Sigmoid colon (tissue), 7 donors: Measurements from ENCODE around the gene DHPS. TPM values are rescaled to one million over a fixed set of nuclear protein-coding genes. Genes with fewer than 3 reads are reported as not detected.
"Not testable (repeated sequence)": the region's sequence is repeated elsewhere in the genome, so short reads cannot be mapped to it uniquely, and the experiment has no call there.

Source experiments
- DNase-seq: peaks from one replicate; pipeline ENCODE4 v3.0.0-alpha.2; 2019
- H3K27ac ChIP-seq, 4 donors: fragments of 200-600 bp; sonication (generic); one replicate each; pipeline ENCODE4 v1.5.1; 2016 to 2019; ENCODE audit warnings: mild to moderate bottlenecking in 1 of 4
- H3K27me3 ChIP-seq, 3 donors: fragments of 200-600 bp; sonication (generic); one replicate each; pipeline ENCODE4 v1.5.1; 2019; ENCODE audit warnings: mild to moderate bottlenecking in 1 of 3
- H3K36me3 ChIP-seq, 4 donors: fragments of 200-600 bp; sonication (generic); one replicate each; pipeline ENCODE4 v1.5.1; 2016 to 2019
- H3K4me1 ChIP-seq, 4 donors: fragments of 200-600 bp; sonication (generic); one replicate each; pipeline ENCODE4 v1.5.1; 2017 to 2019
- H3K4me3 ChIP-seq, 4 donors: fragments of 200-600 bp; sonication (generic); one replicate each; pipeline ENCODE4 v1.5.1; 2017 to 2019; ENCODE audit warnings: mild to moderate bottlenecking in 2 of 4, moderate library complexity in 1 of 4
- H3K9me3 ChIP-seq, 4 donors: fragments of 200-600 bp in 3 of 4; sonication (generic) in 3 of 4; one replicate each; pipeline versions ENCODE4 v1.5.1 to v1.6.1; 2013 to 2019
- CTCF ChIP-seq, 4 experiments: fragments of 450-650 bp in 3 of 4; fragments of 200-600 bp in 1 of 4; IDR thresholded peaks; one replicate each; pipeline ENCODE4 v1.5.1; 2016 to 2019; ENCODE audit warnings: antibody characterized with exemption in 4 of 4, mild to moderate bottlenecking in 3 of 4, moderate library complexity in 2 of 4
- EP300 ChIP-seq, 4 donors: sonication (generic); formaldehyde crosslinking; IDR thresholded peaks; one replicate each; pipeline ENCODE4 v1.6.1; 2017; ENCODE audit warnings: antibody characterized with exemption in 4 of 4
- POLR2A ChIP-seq, 2 donors: fragments of 450-650 bp; IDR thresholded peaks; one replicate each; pipeline ENCODE4 v1.6.1; 2016; ENCODE audit warnings: antibody characterized with exemption in 2 of 2, mild to moderate bottlenecking in 2 of 2, moderate library complexity in 2 of 2
- POLR2AphosphoS5 ChIP-seq, 4 donors: sonication (generic); formaldehyde crosslinking; IDR thresholded peaks; one replicate each; pipeline ENCODE4 v1.6.1; 2017; ENCODE audit warnings: antibody characterized with exemption in 4 of 4
- WGBS, 2 donors: extraction: QIAGEN DNeasy Blood & Tissue Kit; methylation state at CpG; one replicate each; pipeline ENCODE4 v1.1.7; 2013; 5-methylcytosine and 5-hydroxymethylcytosine counted together
- intact Hi-C: fragments of 100-400 bp; cut with DNase I; formaldehyde crosslinking; loops from one replicate; pipeline ENCODE4 v1.15.1; 2023
- polyA plus RNA-seq, 3 donors: library from polyadenylated mRNA; stranded (reverse); fragments of 200-250 nt; gene quantifications; one replicate each; pipeline ENCODE4 v1.2.3, GENCODE V29; 2013
- total RNA-seq, 4 donors: library from RNA; depleted of rRNA; stranded (reverse); fragments of >200 nt; gene quantifications; one replicate each; pipeline ENCODE4 v1.1.0, GENCODE V29; 2016
- donor health status: healthy with polysubstance abuse.
- donor health status: Bipolar disorder and iron deficiency.
- donor health status: healthy.

Gene DHPS
- total and polyA plus RNA-seq, 7 donors = 60.3 to 160 (median 105) TPM

DNA sequence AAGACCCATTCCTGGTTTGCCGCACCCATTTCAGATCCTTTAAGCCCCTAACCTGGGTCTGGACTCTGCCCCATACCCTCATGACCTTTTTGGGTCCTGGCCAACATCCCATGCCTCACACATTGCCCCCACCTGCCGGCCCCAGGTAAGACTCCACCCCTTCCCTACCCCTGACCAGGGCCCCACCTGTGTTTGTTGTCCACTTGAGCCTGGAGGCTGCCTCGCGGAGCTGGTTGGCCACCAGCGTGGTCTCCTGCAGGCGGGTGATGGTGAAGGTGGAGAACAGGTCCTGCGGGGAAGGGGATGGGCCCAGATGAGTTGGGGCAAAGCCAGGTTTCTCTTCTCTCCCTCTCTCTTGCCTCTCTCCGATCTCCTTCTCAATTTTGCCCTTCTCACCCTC lies 34.6 kb downstream of the DHPS start:
- peak overlapping the region in 1 of 4 donors; percentile 46 for H3K4me3 ChIP-seq
- TF ChIP-seq POLR2AphosphoS5 (IDR thresholded peaks at IDR 0.05) (no peak), EP300 (IDR thresholded peaks at IDR 0.05) (no peak), POLR2A (IDR thresholded peaks at IDR 0.05) (no peak), CTCF (IDR thresholded peaks at IDR 0.05) (no peak)
- 42 to 76% methylated on average over 8 of the region's 8 CpGs for WGBS, 2 donors
- no peak for DNase-seq
- intact Hi-C loops = no loop called here
- H3K9me3 ChIP-seq = no peaks in the 10 kb centered on the region
- H3K27me3 ChIP-seq = no peaks in the 10 kb centered on the region
- H3K36me3 ChIP-seq = no peaks in the 10 kb centered on the region
- H3K4me1 ChIP-seq = peaks cover 0 to 17% (median 15%) of the 10 kb centered on the region in 4 donors
- peak overlapping the region in 2 of 4 donors; percentile 1 to 11 for H3K27ac ChIP-seq

- no peaks in the 10 kb centered on the region for H3K27me3 ChIP-seq
- TF ChIP-seq POLR2AphosphoS5 (IDR thresholded peaks at IDR 0.05) (no peak), POLR2A (IDR thresholded peaks at IDR 0.05) (no peak), EP300 (IDR thresholded peaks at IDR 0.05) (no peak), CTCF (IDR thresholded peaks at IDR 0.05) (no peak)
- 87 to 94% methylated on average over 10 of the region's 10 CpGs for WGBS, 2 donors
- no peak overlapping the region for H3K4me3 ChIP-seq
- H3K9me3 ChIP-seq = no peaks in the 10 kb centered on the region
- H3K36me3 ChIP-seq = no peaks in the 10 kb centered on the region
- no peak for DNase-seq
- H3K27ac ChIP-seq = no peak overlapping the region
- peaks cover 0 to 17% (median 15%) of the 10 kb centered on the region in 4 donors for H3K4me1 ChIP-seq
- intact Hi-C loops = no loop called here
These were observed 35.1 kb downstream of the DHPS start for GRCh38 chr19:12646551-12646950.

DNA sequence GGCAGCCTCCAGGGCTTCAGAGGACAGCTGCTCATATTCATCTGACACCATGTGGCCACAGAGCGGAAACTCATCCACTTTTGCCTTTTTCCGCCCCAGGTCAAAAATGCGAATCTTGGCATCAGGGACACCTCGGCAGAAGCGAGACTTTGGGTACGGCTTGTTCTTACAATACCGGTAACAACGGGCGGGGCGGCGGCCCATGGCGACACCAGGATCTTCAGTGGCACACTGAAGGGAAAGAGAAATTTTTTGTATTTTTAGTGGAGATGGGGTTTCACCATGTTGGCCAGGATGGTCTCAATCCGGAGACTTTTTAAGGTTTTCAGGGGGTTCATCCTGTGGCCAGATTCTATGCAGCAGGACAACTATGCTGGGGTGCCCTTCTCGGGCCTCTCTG lies 38.0 kb downstream of the DHPS start:
- H3K36me3 ChIP-seq, H3K27me3 ChIP-seq, DNase-seq, H3K4me3 ChIP-seq, H3K9me3 ChIP-seq, H3K27ac ChIP-seq, intact Hi-C loops: not testable (repeated sequence)
- peaks cover 0 to 28% (median 26%) of the 10 kb centered on the region in 4 donors for H3K4me1 ChIP-seq
- WGBS, 2 donors = 96 to 97% methylated on average over 14 of the region's 14 CpGs

GRCh38 chr19:12642506-12642905 lies 39.2 kb downstream of the DHPS start:
- H3K27me3 ChIP-seq = no peaks in the 10 kb centered on the region
- no peaks in the 10 kb centered on the region for H3K36me3 ChIP-seq
- no peak for DNase-seq
- WGBS, 2 donors = 95 to 96% methylated on average over 26 of the region's 26 CpGs
- peaks cover 0 to 15% (median 15%) of the 10 kb centered on the region in 4 donors for H3K4me1 ChIP-seq
- no peaks in the 10 kb centered on the region for H3K9me3 ChIP-seq
- no peak overlapping the region for H3K27ac ChIP-seq
- no peak overlapping the region for H3K4me3 ChIP-seq
- TF ChIP-seq POLR2AphosphoS5 (IDR thresholded peaks at IDR 0.05) (no peak), CTCF (IDR thresholded peaks at IDR 0.05) (no peak), EP300 (IDR thresholded peaks at IDR 0.05) (no peak), POLR2A (IDR thresholded peaks at IDR 0.05) (no peak)
- intact Hi-C loops = no loop called here

DNA sequence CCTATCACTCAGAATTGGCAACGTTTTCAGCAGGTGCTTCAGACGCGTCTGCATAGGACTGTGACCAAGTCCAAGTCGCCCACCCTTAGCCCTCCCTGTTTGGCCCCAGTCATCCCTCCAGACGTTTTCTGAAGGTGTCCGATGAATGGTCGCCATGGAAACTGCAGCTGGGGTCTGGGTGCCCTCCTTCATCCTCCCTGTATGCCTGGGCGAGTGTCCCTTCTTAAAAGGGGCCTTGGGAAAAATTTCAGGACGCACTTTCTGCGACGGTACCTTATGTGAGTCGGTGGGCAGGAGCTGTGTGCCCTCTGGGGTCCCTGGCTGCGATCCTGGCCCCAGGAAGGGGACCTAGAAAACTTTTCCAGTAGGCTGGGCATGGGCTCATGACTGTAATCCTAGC lies 40.2 kb downstream of the DHPS start:
- TF ChIP-seq CTCF (IDR thresholded peaks at IDR 0.05) (no peak), POLR2AphosphoS5 (IDR thresholded peaks at IDR 0.05) (no peak), POLR2A (IDR thresholded peaks at IDR 0.05) (no peak), EP300 (IDR thresholded peaks at IDR 0.05) (no peak)
- no peak for DNase-seq
- Histone ChIP-seq H3K27ac (no peak overlapping the region), H3K36me3 (no peaks in the 10 kb centered on the region), H3K4me1 (peaks cover 0 to 12% (median 11%) of the 10 kb centered on the region in 4 donors), H3K27me3 (no peaks in the 10 kb centered on the region), H3K9me3 (no peaks in the 10 kb centered on the region), H3K4me3 (no peak overlapping the region)
- intact Hi-C loops = no loop called here
- 73 to 84% methylated on average over 13 of the region's 13 CpGs for WGBS, 2 donors
